Transverse colon (tissue), 4 donors: ENCODE results near the gene UNCX.

ENCODE experiments used
- EP300 ChIP-seq: sonication (generic); formaldehyde crosslinking; IDR thresholded peaks from one replicate; pipeline ENCODE4 v1.6.1; 2017; ENCODE audit warnings: antibody characterized with exemption, low read depth
- POLR2A ChIP-seq: fragments of 450-650 bp; IDR thresholded peaks from one replicate; pipeline ENCODE4 v1.6.1; 2016; ENCODE audit warnings: antibody characterized with exemption, mild to moderate bottlenecking, moderate library complexity
- POLR2AphosphoS5 ChIP-seq, 3 donors: sonication (generic); formaldehyde crosslinking; IDR thresholded peaks; one replicate each; pipeline ENCODE4 v1.6.1; 2016; ENCODE audit warnings: antibody characterized with exemption in 3 of 3
- TF ChIP-seq, protein P1 (sequence below), 5 experiments: fragments of 200-600 bp in 3 of 5; fragments of 450-650 bp in 2 of 5; sonication (generic) in 3 of 5; IDR thresholded peaks; 1 replicate in 2 of 5; 2 replicates in 3 of 5; pipeline ENCODE4 v1.5.1; 2016 to 2017; ENCODE audit warnings: antibody characterized with exemption in 5 of 5, inconsistent platforms in 3 of 5, mild to moderate bottlenecking in 2 of 5, moderate library complexity in 1 of 5

- TF ChIP-seq EP300 (no peak), POLR2A (no peak), POLR2AphosphoS5 (IDR thresholded peaks at IDR 0.05) (no peak)
- TF ChIP-seq, protein P1, sequence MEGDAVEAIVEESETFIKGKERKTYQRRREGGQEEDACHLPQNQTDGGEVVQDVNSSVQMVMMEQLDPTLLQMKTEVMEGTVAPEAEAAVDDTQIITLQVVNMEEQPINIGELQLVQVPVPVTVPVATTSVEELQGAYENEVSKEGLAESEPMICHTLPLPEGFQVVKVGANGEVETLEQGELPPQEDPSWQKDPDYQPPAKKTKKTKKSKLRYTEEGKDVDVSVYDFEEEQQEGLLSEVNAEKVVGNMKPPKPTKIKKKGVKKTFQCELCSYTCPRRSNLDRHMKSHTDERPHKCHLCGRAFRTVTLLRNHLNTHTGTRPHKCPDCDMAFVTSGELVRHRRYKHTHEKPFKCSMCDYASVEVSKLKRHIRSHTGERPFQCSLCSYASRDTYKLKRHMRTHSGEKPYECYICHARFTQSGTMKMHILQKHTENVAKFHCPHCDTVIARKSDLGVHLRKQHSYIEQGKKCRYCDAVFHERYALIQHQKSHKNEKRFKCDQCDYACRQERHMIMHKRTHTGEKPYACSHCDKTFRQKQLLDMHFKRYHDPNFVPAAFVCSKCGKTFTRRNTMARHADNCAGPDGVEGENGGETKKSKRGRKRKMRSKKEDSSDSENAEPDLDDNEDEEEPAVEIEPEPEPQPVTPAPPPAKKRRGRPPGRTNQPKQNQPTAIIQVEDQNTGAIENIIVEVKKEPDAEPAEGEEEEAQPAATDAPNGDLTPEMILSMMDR (IDR thresholded peaks at IDR 0.05), result no peak
These were observed 29.8 kb downstream of the UNCX start for GRCh38 chr7:1262441-1262840.
